NCI-H524 (cell line): Measurements from ENCODE around the gene CTTNBP2NL.
"Not testable (repeated sequence)": the region's sequence is repeated elsewhere in the genome, so short reads cannot be mapped to it uniquely, and the experiment has no call there.

Experiments used
- DNase-seq, 2 experiments: peaks; one replicate each; lab custom pipeline; 2025; lab: John Stamatoyannopoulos, UW

CTTNBP2NL gene

GRCh38 chr1:112418099-112418892, 22.3 kb downstream of the CTTNBP2NL start:
- no peak for DNase-seq

DNA sequence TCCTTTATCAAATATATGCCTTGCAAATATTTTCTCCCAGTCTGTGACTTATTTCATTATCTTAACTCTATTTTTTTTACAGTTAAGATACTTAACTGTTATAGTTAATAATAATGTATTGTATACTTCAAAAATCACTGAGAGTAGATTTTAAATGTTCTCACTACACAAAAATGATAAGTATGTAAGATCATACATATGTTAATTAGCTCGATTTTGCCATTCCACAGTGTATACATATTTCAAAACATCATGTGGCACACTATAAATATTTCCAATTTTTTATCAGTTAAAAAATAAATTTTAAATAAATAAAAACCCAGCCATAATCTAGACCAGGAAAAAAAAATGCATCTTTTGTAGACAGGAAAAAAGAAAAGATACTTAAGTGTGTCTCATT, 27.2 kb downstream of the CTTNBP2NL start:
- DNase-seq = no peak

DNA sequence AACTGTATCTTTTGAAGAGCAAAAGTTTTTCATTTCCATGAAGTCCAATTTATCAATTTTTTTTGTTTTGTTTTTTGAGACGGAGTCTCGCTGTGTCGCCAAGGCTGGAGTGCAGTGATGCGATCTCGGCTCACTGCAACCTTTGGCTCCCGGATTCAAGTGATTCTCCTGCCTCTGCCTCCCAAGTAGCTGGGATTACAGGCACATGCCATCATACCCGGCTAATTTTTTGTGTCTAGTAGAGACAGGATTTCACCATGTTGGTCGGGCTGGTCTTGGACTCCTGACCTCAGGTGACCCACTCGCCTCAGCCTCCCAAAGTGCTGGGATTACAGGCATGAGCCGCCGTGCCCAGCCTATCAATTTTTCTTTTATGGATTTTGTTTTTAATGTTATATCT, 27.7 kb downstream of the CTTNBP2NL start:
- DNase-seq = not testable (repeated sequence)

DNA sequence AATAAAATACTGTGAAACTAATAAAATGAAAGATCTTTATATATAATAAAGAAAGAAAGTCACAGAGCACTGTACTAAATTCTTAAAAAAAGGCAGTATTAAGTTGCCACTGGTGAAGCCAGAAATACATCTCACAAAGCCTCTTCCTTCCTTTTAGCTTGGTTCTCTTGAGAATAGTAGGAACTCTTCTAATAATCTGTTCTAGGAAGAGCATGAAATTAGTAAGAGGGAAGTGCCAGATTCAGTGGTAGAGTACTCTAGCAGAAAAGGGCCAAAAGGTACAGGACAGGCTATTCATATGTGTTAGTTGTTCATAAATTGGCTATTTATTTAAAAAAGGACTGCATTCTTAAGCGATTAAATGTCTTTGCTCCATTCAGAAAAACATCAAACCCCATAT, 33.7 kb downstream of the CTTNBP2NL start:
- DNase-seq = no peak

DNA sequence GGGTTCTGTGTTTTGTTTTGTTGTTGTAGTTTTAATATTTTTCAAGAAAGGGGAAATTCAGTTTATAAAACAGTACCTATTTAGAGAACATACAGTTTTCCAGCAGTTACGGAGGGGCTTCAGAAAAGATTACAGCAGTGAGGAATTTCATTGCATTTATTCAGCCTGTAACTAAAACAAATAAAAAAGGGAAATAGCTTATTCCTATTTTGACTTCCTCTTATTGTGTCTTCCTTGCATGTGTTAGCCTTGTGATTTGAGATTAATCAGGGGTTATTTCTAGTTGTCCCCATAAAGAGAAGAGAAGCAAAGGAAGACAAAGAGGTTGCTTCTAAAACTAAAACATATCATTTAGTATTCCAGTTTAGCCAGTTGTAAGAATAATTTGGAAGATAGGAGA, 35.0 kb downstream of the CTTNBP2NL start:
- DNase-seq = no peak

GRCh38 chr1:112435448-112435847, 39.4 kb downstream of the CTTNBP2NL start:
- DNase-seq = no peak

- DNase-seq = peak in 1 of 2 experiments; percentile 2
Measured at GRCh38 chr1:112436384-112437156, 40.6 kb downstream of the CTTNBP2NL start.

DNA sequence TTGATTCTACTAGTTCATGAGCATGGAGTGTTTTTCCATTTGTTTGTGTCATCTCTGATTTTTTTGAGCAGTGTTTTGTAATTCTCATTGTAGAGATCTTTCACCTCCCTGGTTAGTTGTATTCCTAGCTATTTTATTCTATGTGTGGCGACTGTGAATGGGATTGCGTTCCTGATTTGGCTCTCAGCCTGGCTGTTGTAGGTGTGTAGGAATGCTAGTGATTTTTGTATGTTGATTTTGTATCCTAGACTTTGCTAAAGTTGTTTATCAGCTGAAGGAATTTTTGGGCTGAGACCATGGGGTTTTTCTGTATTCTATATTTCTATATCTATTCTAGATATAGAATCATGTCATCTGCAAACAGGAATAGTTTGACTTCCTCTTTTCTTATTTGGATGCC, 42.1 kb downstream of the CTTNBP2NL start:
- not testable (repeated sequence) for DNase-seq

DNA sequence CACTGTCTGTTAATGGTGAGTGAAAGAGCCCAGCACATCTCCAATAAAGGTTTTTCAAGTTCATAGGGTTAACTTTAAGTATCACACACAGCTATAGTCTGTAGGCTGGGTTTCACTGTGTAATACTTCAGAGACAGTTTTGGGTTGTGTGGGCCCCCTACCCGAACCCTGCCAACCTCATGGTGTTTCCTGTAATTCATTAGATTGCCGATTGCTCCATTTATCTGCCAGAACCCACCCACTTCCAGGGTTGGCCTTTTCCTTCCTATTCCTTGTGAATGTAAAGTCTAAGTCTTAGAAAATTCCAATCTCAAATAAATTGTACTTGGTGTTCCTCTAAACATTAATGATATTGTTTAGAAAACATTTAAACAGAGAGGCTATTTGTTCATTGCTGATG, 43.6 kb downstream of the CTTNBP2NL start:
- DNase-seq = no peak

GRCh38 chr1:112440574-112440973, 44.6 kb downstream of the CTTNBP2NL start:
- no peak for DNase-seq

GRCh38 chr1:112444269-112444668, 48.3 kb downstream of the CTTNBP2NL start:
- DNase-seq = no peak

DNA sequence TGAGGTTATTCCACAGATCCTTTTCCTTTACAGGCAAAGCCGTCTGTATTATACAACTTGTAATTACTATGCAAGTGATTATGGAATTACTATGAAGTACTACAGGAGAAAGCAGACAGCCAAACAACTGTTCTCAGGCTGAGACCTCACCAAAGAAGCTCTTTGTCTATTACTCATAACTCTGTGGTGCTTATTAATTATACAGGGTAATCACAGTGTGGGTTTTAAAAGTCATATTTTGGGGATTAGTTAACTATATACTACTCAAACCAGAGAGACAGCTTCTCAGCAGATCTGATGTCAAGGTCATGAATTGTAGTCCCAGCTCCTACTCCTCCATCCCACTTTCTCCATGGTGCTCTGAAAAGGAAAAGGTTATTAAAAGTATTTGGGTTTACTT, 49.6 kb downstream of the CTTNBP2NL start:
- DNase-seq = no peak

GRCh38 chr1:112446411-112446810, 50.4 kb downstream of the CTTNBP2NL start:
- DNase-seq = no peak

DNA sequence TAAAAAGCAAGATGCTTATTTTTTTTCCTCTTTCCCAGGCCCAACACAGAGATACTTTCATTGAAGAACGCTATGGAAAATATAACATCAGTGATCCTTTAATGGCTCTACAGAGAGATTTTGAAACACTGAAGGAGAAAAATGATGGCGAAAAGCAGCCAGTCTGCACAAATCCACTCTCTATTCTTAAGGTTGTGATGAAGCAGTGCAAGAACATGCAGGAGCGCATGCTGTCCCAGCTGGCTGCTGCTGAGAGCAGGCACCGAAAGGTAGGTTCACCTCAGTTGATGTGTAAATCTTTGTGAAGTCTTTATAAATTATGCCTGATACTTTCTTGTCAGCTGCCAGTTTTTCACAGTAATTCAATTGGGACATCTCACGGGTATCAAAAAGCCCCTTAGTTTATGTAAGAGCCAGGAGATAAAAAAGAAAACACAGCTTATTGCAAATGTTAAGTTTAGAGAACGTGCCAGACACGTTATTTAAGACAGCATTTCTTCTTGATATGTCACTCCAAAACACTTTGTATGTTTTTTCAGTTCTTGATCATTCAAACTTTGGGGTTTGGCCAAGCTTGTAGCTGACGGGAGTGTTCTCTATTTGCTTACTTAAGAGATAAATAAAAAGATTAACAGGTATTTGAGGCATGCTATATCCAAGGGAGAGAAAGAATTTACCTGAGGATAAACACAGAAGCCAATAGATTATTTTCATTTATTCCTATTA, 53.1 kb downstream of the CTTNBP2NL start:
- no peak for DNase-seq

GRCh38 chr1:112449630-112449983, 53.6 kb downstream of the CTTNBP2NL start:
- no peak for DNase-seq

DNA sequence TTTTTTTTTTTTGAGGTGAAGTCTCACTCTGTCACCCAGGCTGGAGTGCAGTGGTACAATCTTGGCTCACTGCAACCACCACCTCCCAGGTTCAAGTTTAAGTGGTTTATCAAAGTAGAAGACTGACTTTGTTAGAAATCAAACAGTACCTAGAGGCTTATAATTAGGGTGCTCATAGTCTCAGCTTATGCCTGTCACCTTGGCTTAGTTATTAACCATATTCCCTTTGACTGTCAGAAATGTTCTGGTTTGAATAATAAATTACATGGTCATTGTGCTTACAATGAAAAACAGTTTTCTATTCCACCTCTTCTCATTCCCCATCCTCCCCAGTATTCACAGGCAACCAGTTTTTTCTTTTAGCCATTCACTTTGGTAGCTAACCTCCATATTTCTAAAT, 54.8 kb downstream of the CTTNBP2NL start:
- no peak for DNase-seq

DNA sequence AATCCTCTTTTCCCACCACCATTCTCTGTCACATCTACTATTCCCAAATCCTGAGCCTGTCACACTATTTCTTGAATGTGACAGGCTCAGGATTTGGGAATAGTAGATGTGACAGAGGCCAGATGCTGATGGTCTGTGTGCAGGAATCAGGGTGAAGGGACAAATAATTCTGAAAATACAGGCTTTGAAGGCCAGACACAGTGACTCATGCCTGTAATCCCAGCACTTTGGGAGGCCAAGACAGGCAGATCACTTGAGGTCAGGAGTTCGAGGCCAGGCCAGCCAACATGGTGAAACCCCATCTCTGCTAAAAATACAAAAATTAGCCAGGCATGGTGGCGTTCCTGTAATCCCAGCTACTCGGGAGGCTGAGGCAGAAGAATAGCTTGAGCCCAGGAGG, 55.3 kb downstream of the CTTNBP2NL start:
- DNase-seq = not testable (repeated sequence)

DNA sequence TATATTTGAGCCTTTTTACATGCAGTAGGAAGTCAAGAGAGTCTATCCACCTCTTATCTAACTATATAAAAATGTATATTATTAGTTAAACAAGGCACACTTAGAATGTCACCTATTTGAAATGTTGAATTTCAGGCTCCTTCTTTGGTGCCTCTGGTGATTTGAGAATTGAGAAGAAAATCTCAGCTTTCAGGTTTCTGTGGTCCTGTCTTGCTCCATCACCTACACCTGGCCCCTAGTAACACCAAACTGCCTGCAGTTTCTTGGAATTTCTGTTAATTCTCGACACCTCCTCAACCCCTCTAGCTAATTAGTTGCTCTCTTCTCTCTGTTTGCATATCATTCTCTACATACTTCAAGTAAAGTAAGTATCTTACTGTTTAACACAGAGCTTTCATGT, 57.9 kb downstream of the CTTNBP2NL start:
- no peak for DNase-seq

DNA sequence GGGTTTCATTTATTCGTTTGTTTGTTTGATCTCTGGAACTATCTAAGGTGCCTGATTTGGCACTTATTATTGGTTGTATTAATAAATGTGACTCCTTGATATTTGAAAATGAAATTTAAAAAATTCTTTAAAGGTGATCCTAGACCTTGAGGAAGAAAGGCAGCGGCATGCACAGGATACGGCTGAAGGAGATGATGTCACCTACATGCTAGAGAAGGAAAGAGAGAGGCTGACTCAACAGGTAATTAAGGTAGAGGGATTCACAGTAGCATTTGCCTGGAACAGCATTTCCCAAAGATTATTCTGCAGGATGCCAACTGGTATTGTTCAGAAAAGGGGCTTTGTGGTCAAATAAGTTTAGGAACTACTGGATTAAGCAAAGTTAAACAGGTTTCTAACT, 58.3 kb downstream of the CTTNBP2NL start:
- no peak for DNase-seq

DNA sequence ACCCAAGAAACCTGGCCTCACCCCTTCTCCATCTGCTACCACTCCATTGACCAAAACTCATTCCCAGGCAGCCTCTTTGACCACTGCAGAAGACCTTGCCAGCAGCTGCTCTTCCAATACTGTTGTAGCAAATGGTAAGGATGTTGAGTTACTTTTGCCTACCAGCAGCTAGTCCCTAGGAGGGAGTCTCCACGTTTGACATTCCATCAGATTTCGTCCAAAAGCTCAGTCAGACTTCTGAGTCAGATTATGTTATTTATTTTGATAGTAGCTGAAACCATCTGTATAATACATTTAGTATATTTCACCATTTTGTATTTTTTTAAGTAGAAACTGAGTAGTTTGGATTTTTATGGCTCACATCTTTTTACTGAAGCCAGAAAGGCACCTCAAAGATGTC, 61.2 kb downstream of the CTTNBP2NL start:
- no peak for DNase-seq

DNA sequence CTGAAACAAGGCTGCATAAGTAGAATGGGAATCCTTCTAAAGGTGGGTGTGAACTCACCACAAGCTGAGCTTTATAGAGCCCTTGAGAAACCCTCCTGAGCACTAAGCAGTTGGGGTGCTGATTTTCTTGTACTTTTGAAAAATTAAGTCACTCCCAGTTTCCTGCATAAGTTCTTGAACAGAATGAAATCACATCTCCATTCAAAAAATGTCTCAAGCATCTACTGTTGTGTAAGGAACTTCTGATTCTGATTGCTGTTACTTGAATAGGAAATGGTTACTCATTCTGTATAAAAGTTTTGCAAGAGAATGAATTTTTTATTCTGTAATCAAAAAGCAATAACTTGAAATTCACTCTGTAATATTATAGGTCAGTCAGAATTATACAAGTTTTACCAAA, 61.9 kb downstream of the CTTNBP2NL start:
- DNase-seq = no peak

DNA sequence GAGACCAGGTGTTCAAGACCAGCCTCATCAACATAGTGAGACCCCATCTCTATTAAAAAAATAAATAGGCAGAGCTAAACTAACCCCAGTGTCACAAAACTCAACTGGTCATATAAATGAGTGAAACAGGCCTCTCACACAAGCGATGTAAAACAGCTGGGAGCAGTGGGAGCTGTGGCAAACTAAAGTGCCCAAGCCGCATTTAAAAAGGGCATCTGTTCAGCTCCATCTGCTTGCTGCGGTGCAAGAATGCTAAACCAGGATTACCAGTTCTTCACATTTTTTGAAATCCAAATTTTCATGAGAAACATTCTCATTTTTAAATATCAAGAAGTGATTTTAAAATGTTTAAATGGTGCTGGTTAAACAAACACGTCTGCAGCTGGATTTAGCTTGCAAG, 62.7 kb downstream of the CTTNBP2NL start:
- DNase-seq = peak in 1 of 2 experiments; percentile 67

DNA sequence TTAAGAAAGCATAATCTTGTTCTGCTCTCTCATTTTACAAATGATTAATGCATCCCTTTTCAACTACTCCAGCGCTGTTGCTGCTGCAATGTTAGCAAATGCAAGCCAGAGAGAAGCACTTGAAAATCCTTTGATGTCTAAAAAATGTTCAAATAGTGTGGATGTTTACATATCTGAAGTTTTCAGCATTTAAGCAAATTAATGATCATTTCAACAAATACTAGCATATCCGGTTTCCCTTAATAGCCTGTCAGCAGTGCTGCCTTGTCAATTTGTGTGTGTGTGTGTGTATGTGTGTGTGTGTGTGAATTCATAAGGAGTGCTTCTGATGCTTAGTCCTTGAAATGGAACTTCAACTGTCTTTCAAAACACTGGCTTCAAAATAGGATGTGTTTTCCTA, 64.6 kb downstream of the CTTNBP2NL start:
- DNase-seq = no peak
